Neural crest cell (in vitro differentiated cells): ENCODE results near the gene DAB2IP. TPM values are rescaled to one million over a fixed set of nuclear protein-coding genes. Genes with fewer than 3 reads are reported as not detected.

Source experiments
- DNase-seq: peaks from one replicate; pipeline ENCODE4 v3.0.0; 2021; ENCODE audit warnings: low read depth, mixed read lengths, low spot score
- H3K27ac Mint-ChIP-seq: one replicate; pipeline ENCODE4 v1.8.0; 2021; ENCODE audit warnings: mild to moderate bottlenecking, mixed read lengths; ENCODE audit not compliant: unreplicated experiment
- H3K27me3 Mint-ChIP-seq: 2 replicates; pipeline ENCODE4 v1.8.0; 2021; ENCODE audit warnings: low read depth, mild to moderate bottlenecking, mixed read lengths
- H3K36me3 Mint-ChIP-seq: 2 replicates; pipeline ENCODE4 v1.8.0; 2021; ENCODE audit warnings: low read depth, mild to moderate bottlenecking, mixed read lengths
- H3K4me1 Mint-ChIP-seq: 2 replicates; pipeline ENCODE4 v1.8.0; 2021; ENCODE audit warnings: mixed read lengths
- H3K4me3 Mint-ChIP-seq: one replicate; pipeline ENCODE4 v1.8.0; 2021; ENCODE audit warnings: mild to moderate bottlenecking, mixed read lengths
- H3K9me3 Mint-ChIP-seq: 2 replicates; pipeline ENCODE4 v1.8.0; 2021; ENCODE audit warnings: mixed read lengths
- total RNA-seq: library from RNA; stranded (reverse); gene quantifications from 2 replicates; pipeline ENCODE4 v1.2.1, GENCODE V29; 2021
- TF ChIP-seq, protein P1 (sequence below): fragments of 200-600 bp; sonication (generic); conservative IDR thresholded peaks from 2 replicates; pipeline ENCODE4 v1.5.0; 2021; ENCODE audit warnings: antibody characterized with exemption, mild to moderate bottlenecking

The DAB2IP gene
- total RNA-seq, 1 donor from 2014 or later, result 48.3 TPM

DNA sequence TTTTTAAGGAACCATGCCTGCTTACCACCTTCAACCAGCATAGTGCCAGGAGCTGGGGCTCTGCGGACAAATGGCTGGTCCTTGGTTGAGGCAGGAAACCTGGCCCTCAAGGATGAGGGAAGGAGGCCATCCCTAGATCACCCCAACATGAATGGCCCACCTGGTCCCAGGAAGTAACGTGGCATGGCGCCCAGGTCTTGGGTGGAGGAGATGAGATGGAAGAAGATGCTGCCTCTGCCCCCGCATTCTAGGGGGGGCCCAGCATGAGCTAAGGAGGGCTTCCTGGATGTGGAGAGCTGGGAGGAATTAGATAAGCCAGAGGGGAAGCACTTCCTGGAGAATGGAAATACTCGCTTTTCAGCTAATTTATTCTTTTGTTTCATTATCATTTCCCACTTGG is 95.0 kb downstream of the DAB2IP start:
- H3K9me3 Mint-ChIP-seq, result no peaks in the 10 kb centered on the region
- no peak overlapping the region for H3K4me3 Mint-ChIP-seq
- peaks cover 55% of the 10 kb centered on the region for H3K4me1 Mint-ChIP-seq
- TF ChIP-seq, protein P1, sequence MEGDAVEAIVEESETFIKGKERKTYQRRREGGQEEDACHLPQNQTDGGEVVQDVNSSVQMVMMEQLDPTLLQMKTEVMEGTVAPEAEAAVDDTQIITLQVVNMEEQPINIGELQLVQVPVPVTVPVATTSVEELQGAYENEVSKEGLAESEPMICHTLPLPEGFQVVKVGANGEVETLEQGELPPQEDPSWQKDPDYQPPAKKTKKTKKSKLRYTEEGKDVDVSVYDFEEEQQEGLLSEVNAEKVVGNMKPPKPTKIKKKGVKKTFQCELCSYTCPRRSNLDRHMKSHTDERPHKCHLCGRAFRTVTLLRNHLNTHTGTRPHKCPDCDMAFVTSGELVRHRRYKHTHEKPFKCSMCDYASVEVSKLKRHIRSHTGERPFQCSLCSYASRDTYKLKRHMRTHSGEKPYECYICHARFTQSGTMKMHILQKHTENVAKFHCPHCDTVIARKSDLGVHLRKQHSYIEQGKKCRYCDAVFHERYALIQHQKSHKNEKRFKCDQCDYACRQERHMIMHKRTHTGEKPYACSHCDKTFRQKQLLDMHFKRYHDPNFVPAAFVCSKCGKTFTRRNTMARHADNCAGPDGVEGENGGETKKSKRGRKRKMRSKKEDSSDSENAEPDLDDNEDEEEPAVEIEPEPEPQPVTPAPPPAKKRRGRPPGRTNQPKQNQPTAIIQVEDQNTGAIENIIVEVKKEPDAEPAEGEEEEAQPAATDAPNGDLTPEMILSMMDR, result no peak
- no peak for DNase-seq
- peak overlapping the region; percentile 83 for H3K27ac Mint-ChIP-seq
- no peaks in the 10 kb centered on the region for H3K27me3 Mint-ChIP-seq
- H3K36me3 Mint-ChIP-seq, result no peaks in the 10 kb centered on the region

DNA sequence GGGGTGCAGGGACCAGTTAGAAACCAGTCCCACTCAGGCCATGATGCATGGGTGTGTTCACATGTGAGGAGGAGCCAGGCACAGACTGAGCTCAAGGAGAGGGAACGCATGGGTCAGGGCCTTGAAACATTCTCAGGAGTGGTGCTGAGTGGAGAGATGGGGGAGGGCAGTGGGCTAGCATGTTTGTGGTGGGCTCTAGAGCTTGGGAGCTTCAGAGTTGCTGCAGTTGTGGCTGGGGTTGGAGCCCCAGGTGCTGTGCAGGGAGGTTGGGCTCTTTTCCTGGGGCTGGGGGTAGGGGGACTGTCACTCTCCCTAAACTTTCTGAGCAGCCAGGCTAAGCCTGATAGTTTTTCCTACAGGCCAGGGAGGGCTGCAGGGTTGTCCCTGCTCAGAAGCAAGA is 95.4 kb downstream of the DAB2IP start:
- H3K9me3 Mint-ChIP-seq, result no peaks in the 10 kb centered on the region
- H3K4me1 Mint-ChIP-seq, result peaks cover 58% of the 10 kb centered on the region
- H3K27ac Mint-ChIP-seq, result no peak overlapping the region

DNA sequence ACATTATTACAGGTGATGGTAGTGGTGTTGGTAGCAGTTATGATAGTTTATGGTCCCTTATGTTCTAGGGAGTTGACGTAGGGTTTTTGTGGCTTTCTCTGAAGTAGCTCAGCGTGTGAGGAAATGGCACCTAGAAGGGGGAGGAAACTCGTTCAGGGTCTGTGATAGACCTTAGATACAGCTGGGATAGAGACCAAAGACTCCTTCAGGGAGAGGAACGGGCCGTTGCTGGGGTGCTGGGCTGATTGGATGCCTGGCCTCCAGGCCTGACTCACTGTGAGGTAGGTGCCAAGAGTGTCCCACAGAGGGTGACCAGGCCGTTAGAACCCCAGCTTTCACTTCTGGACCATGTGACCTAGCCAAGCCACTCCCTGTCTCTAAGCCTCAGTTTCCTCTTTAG is 96.6 kb downstream of the DAB2IP start:
- H3K4me1 Mint-ChIP-seq, result peaks cover 57% of the 10 kb centered on the region
- TF ChIP-seq, protein P1, result no peak
- no peaks in the 10 kb centered on the region for H3K9me3 Mint-ChIP-seq
- DNase-seq, result no peak
- H3K36me3 Mint-ChIP-seq, result no peaks in the 10 kb centered on the region
- H3K27ac Mint-ChIP-seq, result no peak overlapping the region
- no peak overlapping the region for H3K4me3 Mint-ChIP-seq
- H3K27me3 Mint-ChIP-seq, result no peaks in the 10 kb centered on the region

More for the DNA sequence above, 95.4 kb downstream of the DAB2IP start:
- Mint-ChIP-seq H3K4me3 (peak overlapping the region; percentile 23), H3K36me3 (no peaks in the 10 kb centered on the region), H3K27me3 (no peaks in the 10 kb centered on the region)
- TF ChIP-seq, protein P1, result no peak
- DNase-seq, result no peak

DNA sequence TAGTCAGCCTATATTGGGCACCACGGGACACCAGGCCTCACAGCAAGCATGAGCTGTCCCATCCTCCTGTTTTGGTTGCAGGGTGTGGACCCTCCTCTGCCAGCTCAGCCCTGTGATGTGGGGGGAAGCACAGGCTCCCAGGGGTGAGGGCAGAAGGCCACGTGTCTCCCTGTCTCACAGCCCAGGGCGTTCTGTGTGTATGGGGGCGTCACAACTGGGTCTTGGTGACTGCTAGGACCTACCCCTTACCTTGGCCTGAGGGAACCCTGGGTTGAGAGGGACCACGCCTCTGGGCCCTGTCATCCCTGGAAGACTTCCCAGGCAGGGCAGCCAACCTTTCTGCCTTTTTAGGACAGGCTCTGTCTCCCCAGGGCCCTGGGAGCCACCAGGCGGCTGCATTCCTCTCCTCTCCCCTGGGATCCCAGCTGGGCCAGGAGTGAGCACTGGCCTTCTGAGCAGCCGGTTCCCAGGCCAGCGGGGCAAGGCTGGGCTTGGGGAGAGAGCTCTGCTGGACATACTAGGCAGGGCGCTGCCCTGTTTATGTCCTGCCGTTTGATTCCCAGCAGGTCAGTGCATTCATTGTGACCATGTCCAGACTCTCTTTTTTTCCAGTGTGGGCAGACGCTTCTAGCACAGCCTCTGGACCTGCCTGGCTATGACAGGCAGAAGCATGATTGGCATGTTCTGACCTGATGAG is 97.4 kb downstream of the DAB2IP start:
- no peaks in the 10 kb centered on the region for H3K36me3 Mint-ChIP-seq
- TF ChIP-seq, protein P1, result no peak
- H3K27ac Mint-ChIP-seq, result no peak overlapping the region

DNA sequence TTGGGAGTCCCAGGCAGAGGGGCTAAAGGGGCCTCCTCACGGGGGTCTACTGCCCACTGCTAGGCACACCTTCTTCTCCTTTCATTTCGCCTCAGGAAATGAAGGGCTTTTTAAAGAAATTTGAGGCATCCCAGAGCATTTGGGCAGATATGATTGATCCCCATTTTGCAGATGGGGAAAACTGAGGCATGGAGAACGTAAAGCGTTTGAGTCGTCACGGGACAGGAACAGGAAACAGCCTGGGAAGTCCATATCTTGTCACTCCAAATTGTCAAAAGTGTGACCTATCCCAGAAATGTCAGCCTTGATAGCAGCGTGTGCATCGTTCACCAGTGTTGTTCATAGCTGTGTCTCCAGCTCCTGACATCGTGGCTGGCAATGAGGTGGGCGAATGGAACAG is 98.2 kb downstream of the DAB2IP start:
- no peak for DNase-seq
- H3K27me3 Mint-ChIP-seq, result no peaks in the 10 kb centered on the region
- H3K36me3 Mint-ChIP-seq, result no peaks in the 10 kb centered on the region
- peaks cover 57% of the 10 kb centered on the region for H3K4me1 Mint-ChIP-seq
- no peaks in the 10 kb centered on the region for H3K9me3 Mint-ChIP-seq
- TF ChIP-seq, protein P1, result no peak
- H3K27ac Mint-ChIP-seq, result no peak overlapping the region
- H3K4me3 Mint-ChIP-seq, result no peak overlapping the region

More for the DNA sequence above, 97.4 kb downstream of the DAB2IP start:
- no peaks in the 10 kb centered on the region for H3K27me3 Mint-ChIP-seq
- DNase-seq, result no peak
- peaks cover 57% of the 10 kb centered on the region for H3K4me1 Mint-ChIP-seq
- H3K4me3 Mint-ChIP-seq, result no peak overlapping the region
- no peaks in the 10 kb centered on the region for H3K9me3 Mint-ChIP-seq
